Retinal pigment epithelial cell (primary cell): ENCODE measurements around the gene LIMCH1.

ENCODE experiments used
- DNase-seq: peaks from one replicate; pipeline ENCODE4 v3.0.0-alpha.2; 2010; ENCODE audit warnings: low read depth
- H3K4me3 ChIP-seq: 2 replicates; pipeline ENCODE4 v1.5.1; 2011; ENCODE audit warnings: mild to moderate bottlenecking, low read length, control low read depth, moderate library complexity
- CTCF ChIP-seq: conservative IDR thresholded peaks from 2 replicates; pipeline ENCODE4 v1.5.1; 2011; ENCODE audit warnings: low read depth, low read length, control low read depth, inconsistent platforms

LIMCH1 gene

GRCh38 chr4:41548305-41548880, 10.4 kb downstream of the LIMCH1 start:
- no peak overlapping the region for H3K4me3 ChIP-seq
- TF ChIP-seq CTCF = no peak
- no peak for DNase-seq

- H3K4me3 ChIP-seq = no peak overlapping the region
- DNase-seq = no peak
- TF ChIP-seq CTCF = no peak
These were observed 11.5 kb downstream of the LIMCH1 start for GRCh38 chr4:41549478-41549877.

GRCh38 chr4:41550308-41550707, 12.4 kb downstream of the LIMCH1 start:
- no peak for TF ChIP-seq CTCF
- no peak overlapping the region for H3K4me3 ChIP-seq
- DNase-seq = no peak

- TF ChIP-seq CTCF = no peak
- H3K4me3 ChIP-seq = no peak overlapping the region
- no peak for DNase-seq
These were observed 13.6 kb downstream of the LIMCH1 start for GRCh38 chr4:41551536-41551935.

GRCh38 chr4:41554905-41555304, 16.9 kb downstream of the LIMCH1 start:
- DNase-seq = no peak
- H3K4me3 ChIP-seq = no peak overlapping the region
- no peak for TF ChIP-seq CTCF

GRCh38 chr4:41556526-41556925, 18.6 kb downstream of the LIMCH1 start:
- no peak overlapping the region for H3K4me3 ChIP-seq
- no peak for DNase-seq
- TF ChIP-seq CTCF = no peak

- no peak for TF ChIP-seq CTCF
- DNase-seq = no peak
- H3K4me3 ChIP-seq = no peak overlapping the region
These were observed 22.1 kb downstream of the LIMCH1 start for GRCh38 chr4:41559940-41560516.
